A172 (cell line): ENCODE data around the gene FSD1L. TPM values are rescaled to one million over a fixed set of nuclear protein-coding genes. Genes with fewer than 3 reads are reported as not detected.
"Not testable (repeated sequence)": the region's sequence is repeated elsewhere in the genome, so short reads cannot be mapped to it uniquely, and the experiment has no call there.

Source experiments
- DNase-seq: peaks from one replicate; pipeline ENCODE4 v3.0.0-alpha.2; 2015; ENCODE audit warnings: low spot score
- total RNA-seq: library from RNA; depleted of rRNA; stranded (reverse); fragments of >200 nt; shearing (Covaris generic); gene quantifications from 2 replicates; pipeline ENCODE4 v1.2.3, GENCODE V29; 2014

The FSD1L gene
- total RNA-seq, 1 experiment from 2014 or later = 11.7 TPM

DNA sequence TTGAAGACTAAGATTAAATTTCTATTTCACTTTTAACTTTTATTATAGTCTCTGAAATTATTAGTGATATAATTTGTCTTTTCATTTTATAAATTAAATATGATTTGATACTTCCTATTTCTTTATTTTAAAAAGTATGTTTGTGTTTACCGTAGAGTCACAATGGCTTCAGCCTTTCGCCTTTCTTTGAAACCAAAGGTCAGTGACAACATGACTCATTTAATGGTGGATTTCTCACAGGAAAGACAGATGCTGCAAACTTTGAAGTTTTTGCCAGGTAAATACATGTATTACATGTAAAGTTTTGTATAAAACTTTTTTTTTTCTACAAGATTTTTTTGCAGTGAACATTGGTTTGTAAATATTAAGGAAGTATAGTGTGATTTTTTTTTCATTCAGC, 36.4 kb downstream of the FSD1L start:
- DNase-seq = no peak

DNA sequence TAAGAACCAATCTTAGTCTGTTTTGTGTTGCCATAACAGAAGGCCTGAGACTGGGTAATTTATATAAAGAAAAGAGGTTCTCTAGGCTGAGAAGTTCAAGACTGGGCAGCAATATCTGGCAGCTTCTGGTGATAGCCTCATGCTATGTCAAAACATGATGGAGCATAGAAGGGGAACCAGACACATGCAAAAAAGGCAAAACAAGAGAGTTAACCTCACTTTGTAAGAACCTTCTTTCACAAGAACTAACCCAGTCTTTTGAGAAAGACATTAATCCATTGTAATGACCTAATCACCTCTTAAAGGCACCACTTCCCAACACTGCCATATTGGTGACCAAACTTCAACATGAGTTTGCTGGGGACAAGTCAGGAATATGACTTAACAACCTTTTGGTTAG, 37.3 kb downstream of the FSD1L start:
- no peak for DNase-seq

DNA sequence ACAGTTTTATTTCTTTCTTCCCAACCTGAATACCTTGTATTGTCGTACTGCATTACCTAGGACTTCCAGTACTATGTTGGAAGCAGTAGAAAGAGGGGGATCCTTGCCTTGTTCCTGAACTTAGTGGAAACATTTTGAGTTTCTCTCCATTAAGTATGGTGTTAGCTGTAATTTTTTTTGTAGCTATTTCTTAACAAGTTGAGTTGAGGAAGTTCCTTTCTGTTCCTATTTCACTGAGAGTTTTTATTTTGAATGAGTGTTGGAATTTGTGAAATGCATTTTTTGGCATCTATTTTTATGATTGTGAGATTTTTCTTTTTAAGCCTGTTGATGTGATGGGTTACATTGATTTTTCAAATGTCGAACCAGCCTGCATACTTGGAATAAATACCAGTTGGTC, 49.0 kb downstream of the FSD1L start:
- DNase-seq = no peak

DNA sequence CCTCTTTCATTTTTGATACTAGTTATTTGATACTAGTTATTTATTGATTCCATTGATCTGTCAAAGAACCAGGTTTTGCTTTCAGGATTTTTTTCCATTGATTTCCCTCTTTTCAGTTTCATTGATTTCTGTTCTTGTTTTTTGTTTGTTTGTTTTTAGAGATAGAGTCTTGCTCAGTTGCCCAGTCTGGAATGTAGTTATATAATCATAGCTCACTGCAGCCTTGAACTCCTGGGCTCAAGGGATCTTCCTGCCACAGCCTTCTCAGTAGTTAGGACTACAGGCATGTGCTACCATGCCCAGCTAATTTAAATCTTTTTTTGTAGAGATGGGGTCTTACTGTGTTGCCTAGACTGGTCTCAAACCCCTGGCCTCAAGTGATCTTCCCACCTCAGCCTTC, 49.9 kb downstream of the FSD1L start:
- DNase-seq = no peak

DNA sequence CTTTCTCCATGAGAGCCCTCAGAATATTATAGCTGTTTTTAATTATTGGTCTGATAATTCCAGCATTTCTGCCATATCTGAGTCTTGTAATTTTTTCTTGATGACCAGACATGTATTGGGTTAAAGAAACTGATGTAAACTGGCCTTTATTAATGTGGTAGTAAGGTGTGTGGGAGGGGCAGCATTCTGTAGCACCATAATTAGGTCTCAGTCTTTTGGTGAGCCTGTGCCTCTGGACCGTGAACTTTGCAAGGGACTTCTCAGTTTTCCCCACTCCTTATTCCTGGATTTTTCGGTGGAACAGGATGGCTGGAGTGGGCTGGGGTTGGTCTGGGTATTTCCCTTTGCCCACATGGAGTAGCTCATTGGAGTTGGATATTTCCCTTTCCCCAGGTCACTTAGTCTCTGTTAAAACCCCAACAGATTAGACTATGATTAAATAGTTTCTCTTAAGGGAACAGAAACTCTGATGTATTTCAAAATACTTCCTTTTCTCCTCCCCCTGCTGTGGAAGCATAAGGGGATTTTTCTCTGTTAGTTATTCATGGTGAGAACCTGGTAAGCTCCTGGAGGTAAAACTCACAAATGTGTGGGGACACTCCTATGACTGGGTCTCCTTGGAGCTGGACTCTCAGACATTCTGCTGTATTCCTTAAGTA, 52.4 kb downstream of the FSD1L start:
- no peak for DNase-seq

DNA sequence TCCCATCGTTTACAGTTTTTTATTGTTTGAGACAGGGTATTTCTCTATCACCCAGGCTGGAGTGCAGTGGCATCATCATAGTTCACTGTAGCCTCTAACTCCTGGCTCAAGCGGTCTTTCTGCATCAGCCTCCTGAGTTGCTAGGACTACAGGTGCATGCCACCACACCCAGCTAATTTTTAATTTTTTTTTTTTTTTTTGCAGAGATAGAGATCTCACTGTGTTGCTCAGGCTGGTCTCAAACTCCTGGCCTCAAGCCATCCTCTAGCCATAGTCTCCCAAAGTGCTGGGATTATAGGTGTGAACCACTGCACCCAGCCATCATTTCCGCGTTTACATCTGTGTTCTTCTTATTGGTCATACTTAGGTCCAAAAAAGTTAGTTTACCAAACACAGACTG, 53.6 kb downstream of the FSD1L start:
- no peak for DNase-seq

DNA sequence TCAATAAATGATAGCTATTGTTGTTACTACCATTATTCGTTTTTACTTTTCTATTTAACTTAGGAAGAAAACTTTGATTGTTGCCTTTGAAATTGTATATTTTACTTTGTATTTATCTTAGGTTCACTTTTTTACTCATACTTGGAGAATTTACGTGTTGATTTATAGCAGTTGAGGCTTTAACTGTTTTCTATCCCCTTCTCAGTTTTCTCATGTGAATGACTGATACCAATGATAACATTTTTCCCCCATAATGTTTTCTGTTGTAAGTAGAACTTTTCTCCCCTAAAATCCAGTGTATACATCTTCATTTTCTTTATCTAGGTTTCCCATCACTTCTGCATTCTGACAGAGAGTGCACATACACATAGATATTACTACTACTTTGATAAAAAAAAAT, 54.4 kb downstream of the FSD1L start:
- no peak for DNase-seq

DNA sequence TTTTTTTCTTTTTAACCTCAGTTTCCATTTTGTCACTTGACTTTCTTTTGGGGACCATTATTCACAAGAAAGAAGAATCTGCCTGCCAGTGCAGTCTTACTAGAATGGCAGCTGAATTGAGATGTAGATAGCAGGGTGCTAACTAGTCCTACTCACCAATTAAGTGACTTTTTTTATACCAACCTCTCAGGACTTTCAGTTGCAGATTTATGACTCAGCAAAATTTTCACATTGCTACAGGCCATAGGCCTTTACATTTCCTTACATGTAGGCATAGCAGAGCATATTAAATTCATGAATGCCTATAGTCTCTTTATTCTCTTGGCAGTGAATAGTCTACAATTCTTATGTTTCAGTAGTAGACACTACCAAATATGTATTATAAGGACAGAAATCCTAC, 56.0 kb downstream of the FSD1L start:
- peak; percentile 14 for DNase-seq

DNA sequence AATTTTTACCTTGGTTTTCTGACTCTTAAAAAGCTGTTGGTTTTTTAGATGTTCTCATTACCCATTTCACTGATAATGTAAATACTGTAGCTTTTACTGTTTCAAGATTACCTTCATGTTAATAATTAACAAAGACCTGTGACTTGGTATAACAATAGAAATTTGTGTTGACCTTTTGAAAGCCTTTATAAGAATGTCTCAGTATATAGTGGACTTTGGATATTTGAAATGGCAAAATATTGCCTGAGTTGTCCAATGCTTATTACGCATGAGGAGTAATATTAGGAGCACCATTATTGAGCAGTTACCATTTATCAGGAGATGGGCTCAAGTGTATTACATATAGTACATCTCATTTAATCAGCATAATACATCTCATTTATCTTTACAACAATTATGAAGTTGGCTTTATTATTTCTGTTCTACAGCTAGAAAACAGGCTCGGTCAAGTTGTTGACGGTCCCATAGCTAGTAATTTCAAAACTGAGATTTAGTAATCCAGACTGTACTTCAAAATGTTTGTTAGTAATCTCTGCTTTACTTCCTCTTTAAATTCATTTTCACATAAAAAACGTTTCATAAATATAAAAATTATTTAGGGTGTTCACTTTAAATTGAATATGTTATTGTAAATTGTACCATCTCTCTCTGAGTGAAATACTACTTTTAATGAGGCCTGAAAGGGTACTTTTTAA, 59.4 kb downstream of the FSD1L start:
- DNase-seq = no peak

DNA sequence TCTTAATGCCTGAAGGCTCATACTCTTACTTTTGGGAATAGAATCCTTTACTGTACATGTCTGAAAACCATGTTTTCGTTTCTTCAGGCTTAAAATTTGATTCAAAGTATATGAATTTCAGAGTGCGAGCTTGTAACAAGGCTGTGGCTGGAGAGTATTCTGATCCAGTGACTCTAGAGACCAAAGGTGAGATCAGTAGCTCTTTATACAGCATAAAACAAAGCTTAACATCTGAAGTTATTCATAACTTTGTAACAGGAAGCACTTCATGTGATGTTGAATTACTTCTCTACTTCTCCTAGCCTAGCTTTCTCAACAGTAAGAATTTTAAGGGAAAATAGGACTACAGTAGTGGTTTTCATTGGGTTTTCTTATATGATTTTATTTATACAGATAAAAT, 60.7 kb downstream of the FSD1L start:
- no peak for DNase-seq

DNA sequence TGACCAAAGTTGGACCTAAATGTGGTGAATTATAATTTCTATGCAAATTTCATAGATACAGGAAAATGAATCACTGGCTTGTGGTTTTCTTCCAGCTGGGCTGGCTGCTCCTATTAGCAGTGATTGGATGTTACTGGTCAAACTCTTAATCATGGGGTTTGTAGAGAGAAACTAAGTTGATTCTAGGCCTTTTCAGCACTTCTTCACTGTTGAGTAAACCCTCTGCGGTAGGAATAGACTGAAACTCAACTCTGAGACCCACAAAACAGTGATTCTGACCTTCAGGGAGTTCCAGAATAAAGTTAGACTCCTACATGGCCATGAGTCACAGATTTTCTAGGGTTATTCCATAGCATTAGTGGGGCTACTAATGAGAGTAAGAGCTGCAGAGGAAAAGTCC, 62.2 kb downstream of the FSD1L start:
- peak; percentile 57 for DNase-seq

DNA sequence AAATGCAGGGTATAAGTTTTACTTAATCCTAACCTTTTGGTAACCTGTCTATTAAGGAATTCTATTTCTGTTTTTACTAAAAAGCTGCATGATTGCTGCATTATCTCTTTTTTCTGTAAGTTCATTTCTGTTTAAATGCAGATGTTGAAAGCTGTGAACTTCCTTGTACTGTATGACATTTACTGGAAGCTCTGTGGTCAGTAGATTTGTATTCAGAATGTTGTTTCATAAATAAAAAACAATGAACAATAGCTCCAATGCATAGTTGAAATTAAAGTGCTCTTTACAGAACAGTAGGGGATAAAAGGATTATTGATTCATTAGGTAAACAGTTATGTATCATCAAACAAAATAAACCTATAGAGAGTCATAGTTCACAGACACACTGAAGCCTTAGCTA, 63.6 kb downstream of the FSD1L start:
- DNase-seq = no peak

DNA sequence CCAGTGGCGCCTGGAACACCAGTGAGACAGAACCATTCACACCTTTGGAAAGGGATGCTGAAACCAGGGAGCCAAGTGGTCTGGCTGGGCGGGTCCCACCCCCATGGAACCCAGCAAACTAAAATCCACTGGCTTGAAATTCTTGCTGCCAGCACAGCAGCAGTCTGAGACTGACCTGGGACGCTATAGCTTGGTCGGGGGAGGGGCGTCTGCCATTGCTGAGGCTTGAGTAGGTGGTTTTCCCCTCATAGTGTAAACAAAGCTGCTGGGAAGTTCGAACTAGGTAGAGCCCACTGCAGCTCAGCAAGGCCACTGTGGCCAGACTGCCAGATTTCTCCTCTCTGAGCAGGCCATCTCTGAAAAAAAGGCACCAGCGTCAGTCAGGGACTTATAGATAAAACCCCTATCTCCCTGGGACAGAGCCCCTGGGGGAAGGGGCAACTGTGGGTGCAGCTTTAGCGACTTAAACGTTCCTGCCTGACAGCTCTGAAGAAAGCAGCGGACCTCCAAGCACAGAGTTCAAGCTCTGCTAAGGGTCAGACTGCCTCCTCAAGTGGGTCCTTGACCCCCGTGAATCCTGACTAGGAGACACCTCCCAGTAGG, 68.1 kb downstream of the FSD1L start:
- DNase-seq = no peak

DNA sequence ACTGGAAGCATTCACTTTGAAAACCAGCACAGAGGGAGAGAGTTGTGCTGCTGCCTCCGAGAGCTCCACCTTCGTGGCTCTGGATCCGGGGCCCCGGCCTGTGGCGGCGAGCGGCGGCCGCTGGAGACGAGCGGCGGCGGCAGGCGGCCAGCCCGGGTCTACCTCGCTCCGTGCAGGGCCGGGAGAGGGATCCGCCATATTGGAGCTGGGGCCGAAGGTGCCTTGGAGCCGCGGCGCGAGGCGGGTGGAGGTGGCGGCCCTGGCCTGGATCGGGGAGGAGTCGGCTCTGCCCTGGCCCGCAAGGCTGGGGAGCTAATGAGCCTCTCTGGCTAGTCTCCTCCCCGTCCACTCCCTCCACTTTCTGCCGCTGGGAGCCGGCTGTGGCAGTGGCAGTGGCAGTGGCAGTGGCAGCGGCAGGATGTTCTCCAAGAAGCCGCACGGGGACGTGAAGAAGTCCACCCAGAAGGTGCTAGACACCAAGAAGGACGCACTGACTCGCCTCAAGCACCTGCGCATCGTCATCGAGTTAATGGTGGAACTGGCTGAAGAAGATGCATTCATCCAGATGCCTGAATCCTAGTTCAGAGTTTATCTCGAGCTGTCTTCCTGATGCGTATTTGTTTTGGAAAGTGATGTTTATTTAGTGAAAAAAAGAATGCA, 72.0 kb downstream of the FSD1L start:
- not testable (repeated sequence) for DNase-seq

DNA sequence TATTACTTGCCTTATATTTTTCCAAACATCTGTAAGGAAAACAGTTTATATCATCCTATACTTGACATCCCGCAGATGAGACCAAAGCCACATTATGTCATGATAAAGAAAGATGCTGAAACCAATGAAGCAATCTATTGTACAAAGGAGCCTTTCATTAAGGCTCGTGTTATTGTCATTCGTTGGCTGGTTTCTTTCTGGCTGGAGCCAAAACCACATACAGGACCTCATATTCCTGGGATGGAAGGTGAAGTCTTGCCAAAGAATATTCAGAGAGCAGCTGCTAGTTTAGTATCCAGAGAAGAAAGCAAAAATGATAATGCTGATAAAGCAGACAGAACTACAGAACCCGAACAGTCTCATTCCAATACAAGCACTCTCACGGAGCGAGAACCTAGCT, 73.2 kb downstream of the FSD1L start:
- not testable (repeated sequence) for DNase-seq

DNA sequence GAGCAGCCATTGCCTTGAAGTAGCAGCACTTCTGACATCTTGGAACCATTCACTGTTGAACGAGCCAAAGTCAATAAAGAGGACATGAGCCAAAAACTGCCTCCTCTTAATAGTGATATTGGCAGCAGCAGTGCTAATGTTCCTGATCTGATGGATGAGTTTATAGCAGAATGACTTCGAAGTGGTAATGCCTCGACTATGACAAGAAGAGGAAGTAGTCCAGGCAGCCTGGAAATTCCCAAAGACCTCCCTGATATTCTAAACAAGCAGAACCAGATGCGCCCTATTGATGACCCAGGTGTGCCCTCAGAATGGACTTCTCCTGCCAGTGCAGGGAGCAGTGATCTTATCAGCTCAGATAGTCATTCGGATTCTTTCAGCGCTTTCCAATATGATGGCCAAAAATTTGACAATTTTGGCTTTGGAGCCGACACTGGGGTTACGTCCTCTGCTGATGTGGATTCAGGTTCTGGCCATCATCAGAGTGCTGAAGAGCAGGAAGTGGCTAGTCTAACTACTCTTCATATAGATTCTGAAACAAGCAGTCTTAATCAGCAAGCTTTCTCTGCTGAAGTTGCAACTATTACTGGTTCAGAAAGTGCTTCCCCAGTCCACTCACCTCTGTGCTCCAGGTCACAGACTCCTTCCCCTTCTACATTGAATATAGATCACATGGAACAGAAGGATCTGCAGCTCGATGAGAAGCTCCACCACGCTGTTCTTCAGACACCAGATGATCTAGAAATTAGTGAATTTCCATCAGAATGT, 75.0 kb downstream of the FSD1L start:
- not testable (repeated sequence) for DNase-seq

DNA sequence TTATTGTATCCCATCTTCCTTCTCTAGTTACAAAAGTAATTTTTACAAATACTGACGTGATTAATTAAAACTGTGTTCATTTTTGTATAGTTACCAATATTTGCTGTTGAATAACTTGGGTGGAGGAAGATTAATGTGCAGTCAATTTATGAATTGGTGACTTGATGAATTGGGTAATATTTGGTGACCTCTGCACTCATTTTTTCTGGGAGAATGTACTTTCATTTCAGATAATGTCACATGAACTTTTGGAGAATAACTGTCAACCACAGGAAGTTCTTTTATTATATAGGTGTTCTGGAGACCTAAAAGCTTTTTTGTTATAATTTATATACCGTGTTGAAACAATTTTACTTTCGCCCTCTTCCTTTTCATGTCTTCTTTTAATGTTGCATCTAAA, 83.7 kb downstream of the FSD1L start:
- DNase-seq = no peak

DNA sequence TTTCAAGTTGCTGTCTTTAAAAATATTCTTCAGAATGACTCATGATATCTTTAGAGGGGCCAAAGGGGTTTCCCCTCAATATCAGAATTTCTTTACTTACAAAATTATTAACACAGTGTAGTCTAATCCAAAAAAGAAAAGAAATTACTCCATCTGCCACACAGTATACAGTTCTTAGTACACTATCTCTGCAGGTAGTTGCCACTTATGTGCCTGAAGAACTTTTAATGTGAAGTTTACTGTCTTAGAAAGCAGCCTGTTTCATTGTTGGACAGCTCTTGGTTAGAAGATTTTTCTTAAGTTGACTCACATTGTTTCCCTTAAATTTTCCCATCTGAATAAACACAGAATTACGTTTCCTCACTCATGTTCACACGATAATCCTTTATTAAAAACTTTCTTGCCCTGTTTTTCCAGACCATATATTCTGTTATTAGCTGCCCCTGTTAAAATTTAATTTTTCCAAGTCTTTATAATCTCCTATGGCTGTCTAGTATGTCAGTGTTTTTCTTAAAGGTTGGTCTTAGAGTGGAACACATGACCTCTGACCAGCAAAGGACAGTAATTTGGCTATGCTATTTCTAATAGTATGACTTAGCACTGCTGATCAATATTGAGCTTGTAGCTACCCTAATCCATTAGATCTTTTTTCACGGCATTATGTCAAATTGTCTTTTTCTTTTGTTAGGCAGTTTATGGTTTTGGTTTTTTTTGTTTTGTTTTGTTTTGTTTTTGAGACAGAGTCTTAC, 88.3 kb downstream of the FSD1L start:
- DNase-seq = no peak

DNA sequence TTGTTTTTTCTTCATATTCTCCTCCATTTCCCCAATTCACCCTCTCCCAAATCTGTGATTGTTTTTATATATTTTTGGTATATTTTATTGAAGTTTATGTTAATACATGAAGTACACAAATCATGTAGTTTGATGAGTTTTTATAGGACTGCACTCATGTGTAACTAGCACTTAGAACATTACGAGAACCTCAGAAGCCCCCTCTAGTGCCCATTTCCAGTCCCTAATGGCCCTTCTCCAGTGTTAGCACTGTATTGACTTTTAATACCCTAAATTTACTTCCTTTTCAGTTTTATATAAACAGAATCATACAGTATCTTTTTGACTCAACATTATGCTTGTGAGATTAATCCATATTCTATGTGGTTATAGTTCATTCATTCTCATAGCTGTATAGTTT, 91.6 kb downstream of the FSD1L start:
- DNase-seq = peak; percentile 21

DNA sequence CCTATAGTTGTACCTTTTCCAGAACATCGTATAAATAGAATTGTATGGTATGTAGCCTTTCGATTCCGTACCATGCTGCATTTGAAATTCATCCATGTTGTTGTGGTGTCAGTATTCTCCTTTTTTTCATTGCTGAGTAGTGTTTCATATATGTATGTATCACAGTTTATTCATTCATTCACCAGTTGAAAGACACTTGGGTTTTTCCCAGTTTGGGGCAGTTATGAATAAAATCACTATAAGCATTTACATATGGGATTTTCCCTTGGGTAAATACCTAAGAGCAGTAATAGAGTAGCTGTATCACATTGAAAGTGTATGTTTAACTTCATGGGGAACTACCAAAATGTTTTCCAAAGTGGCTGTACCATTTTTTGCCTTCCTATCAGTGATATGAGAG, 94.0 kb downstream of the FSD1L start:
- DNase-seq = no peak

DNA sequence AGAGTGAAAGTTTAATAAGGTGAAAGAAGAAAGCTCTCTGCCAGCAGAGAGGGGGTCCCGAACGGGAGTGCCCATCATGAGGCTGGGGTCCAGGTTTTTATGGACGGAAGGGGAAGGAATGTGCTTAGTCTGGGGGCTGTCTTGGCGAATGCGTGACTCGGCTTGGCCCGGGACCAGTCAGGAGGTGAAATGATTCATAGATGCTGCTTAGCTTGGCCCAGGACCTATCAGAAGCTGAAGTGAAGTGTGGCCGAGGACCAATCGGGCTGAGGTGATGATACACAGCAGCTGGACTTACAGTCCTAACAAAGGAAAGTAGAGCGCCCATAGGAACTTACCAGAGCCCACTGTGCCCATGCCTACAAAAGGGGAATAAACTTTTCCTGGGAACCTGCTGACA, 106.2 kb downstream of the FSD1L start:
- peak; percentile 23 for DNase-seq
